Endothelial cell of umbilical vein (primary cell): ENCODE results near the gene CRACR2B. TPM values are rescaled to one million over a fixed set of nuclear protein-coding genes. Genes with fewer than 3 reads are reported as not detected.

Source experiments
- BruUV-seq: library from RNA; stranded (reverse); fragments of 400-500 nt; replicated peaks from 2 replicates; lab custom pipeline; 2021; lab: Mats Ljungman, UMichigan
- CTCF ChIA-PET: fragments of 300-600, 350-600 bp; sonication (Branson Sonifier 250); formaldehyde crosslinking; loops from one replicate; lab custom pipeline; 2021; ENCODE audit warnings: antibody characterized with exemption, inconsistent platforms; lab: Charles Lee
- POLR2A ChIA-PET: fragments of 300-600, 350-600 bp; sonication (Branson Sonifier 250); formaldehyde crosslinking; loops from one replicate; lab custom pipeline; 2021; ENCODE audit warnings: antibody characterized with exemption, inconsistent platforms; lab: Charles Lee
- DNase-seq: peaks from one replicate; pipeline ENCODE4 v3.0.0-alpha.2; 2011; ENCODE audit warnings: low read depth, low spot score
- FAIRE-seq: peaks from 2 replicates; lab custom pipeline; 2011; peaks lifted over from hg19 to GRCh38; lab: Jason Lieb, UNC
- H2AFZ ChIP-seq: 2 replicates; pipeline ENCODE4 v1.6.0; 2012; ENCODE audit warnings: low read depth, low read length, control low read depth, inconsistent platforms
- H3K27ac ChIP-seq: 2 replicates; pipeline ENCODE4 v1.5.1; 2011; ENCODE audit warnings: low read depth, mild to moderate bottlenecking, control low read depth, low read length, moderate library complexity; ENCODE audit not compliant: insufficient read depth
- H3K27me3 ChIP-seq, 2 experiments: 2 replicates each; pipeline versions ENCODE4 v1.6.0 to v1.6.1; 2011; ENCODE audit warnings: low read length in 2 of 2, mixed read lengths in 1 of 2; ENCODE audit not compliant: control insufficient read depth in 2 of 2, insufficient read depth in 2 of 2
- H3K36me3 ChIP-seq, 2 experiments: 2 replicates in 1 of 2; 3 replicates in 1 of 2; pipeline ENCODE4 v1.5.1; 2011; ENCODE audit warnings: low read length in 2 of 2, mild to moderate bottlenecking in 1 of 2, moderate library complexity in 1 of 2; ENCODE audit not compliant: control insufficient read depth in 2 of 2, insufficient read depth in 2 of 2; ENCODE audit errors: extremely low read depth in 1 of 2
- H3K4me1 ChIP-seq: 3 replicates; pipeline ENCODE4 v1.5.1; 2011; ENCODE audit warnings: mild to moderate bottlenecking, low read length; ENCODE audit not compliant: control insufficient read depth, insufficient read depth; ENCODE audit errors: extremely low read depth
- H3K4me2 ChIP-seq: 2 replicates; pipeline ENCODE4 v1.6.1; 2011; ENCODE audit warnings: low read length, control low read depth, mixed read lengths; ENCODE audit not compliant: insufficient read depth
- H3K4me3 ChIP-seq, 3 experiments: fragments of 200-600 bp in 1 of 3; sonication (generic), shearing (Covaris generic) in 1 of 3; replicated peaks in 1 of 3; 2 replicates each; pipeline ENCODE4 v1.5.1; 2011 to 2016; ENCODE audit warnings: control low read depth in 3 of 3, low read length in 3 of 3, mild to moderate bottlenecking in 2 of 3, inconsistent platforms in 1 of 3, low read depth in 1 of 3, moderate library complexity in 1 of 3; ENCODE audit not compliant: insufficient read depth in 1 of 3
- H3K79me2 ChIP-seq: 2 replicates; pipeline ENCODE4 v1.6.0; 2012; ENCODE audit warnings: low read length, inconsistent platforms; ENCODE audit not compliant: control insufficient read depth, insufficient read depth
- H3K9ac ChIP-seq: replicated peaks from 2 replicates; pipeline ENCODE3; 2011; ENCODE audit warnings: low read length, control low read depth; ENCODE audit not compliant: insufficient read depth; ENCODE audit errors: extremely low read depth
- H3K9me1 ChIP-seq: replicated peaks from 3 replicates; pipeline ENCODE4 v1.6.0; 2011; ENCODE audit warnings: mild to moderate bottlenecking, low read length; ENCODE audit not compliant: control insufficient read depth, insufficient read depth; ENCODE audit errors: extremely low read depth
- H3K9me3 ChIP-seq: replicated peaks from 2 replicates; pipeline ENCODE4 v1.5.1; 2012; ENCODE audit warnings: low read length, inconsistent platforms; ENCODE audit not compliant: control insufficient read depth, insufficient read depth
- H4K20me1 ChIP-seq: replicated peaks from 2 replicates; pipeline ENCODE3; 2011; ENCODE audit warnings: mild to moderate bottlenecking, low read length; ENCODE audit not compliant: control insufficient read depth, insufficient read depth; ENCODE audit errors: extremely low read depth
- CTCF ChIP-seq, 2 donors: IDR thresholded peaks; 1 replicate in 1 of 2; 2 replicates in 1 of 2; pipeline ENCODE4 v1.5.1; 2011; ENCODE audit warnings: low read length in 2 of 2, mild to moderate bottlenecking in 2 of 2, moderate library complexity in 2 of 2, control low read depth in 1 of 2, inconsistent platforms in 1 of 2, low read depth in 1 of 2; ENCODE audit not compliant: insufficient read depth in 1 of 2; ENCODE audit errors: extremely low read depth in 1 of 2
- EZH2 ChIP-seq: IDR thresholded peaks from 2 replicates; pipeline ENCODE4 v1.6.1; 2012; ENCODE audit warnings: borderline replicate concordance, low read depth, mild to moderate bottlenecking, moderate library complexity, low read length, inconsistent platforms; ENCODE audit not compliant: severe bottlenecking
- FOS ChIP-seq: IDR thresholded peaks from 2 replicates; pipeline ENCODE4 v1.6.1; 2011; ENCODE audit warnings: mild to moderate bottlenecking, low read length, moderate library complexity, borderline replicate concordance; ENCODE audit not compliant: insufficient read depth
- GATA2 ChIP-seq: IDR thresholded peaks from 2 replicates; pipeline ENCODE4 v1.7.0; 2011; ENCODE audit warnings: low read depth, mild to moderate bottlenecking, moderate library complexity, mixed read lengths, low read length; ENCODE audit not compliant: insufficient read length, insufficient read depth
- JUN ChIP-seq: IDR thresholded peaks from 2 replicates; pipeline ENCODE4 v1.6.1; 2011; ENCODE audit warnings: borderline replicate concordance, low read depth; ENCODE audit not compliant: insufficient read length, insufficient read depth
- MAX ChIP-seq: IDR thresholded peaks from 2 replicates; pipeline ENCODE4 v1.6.1; 2011; ENCODE audit not compliant: insufficient read depth, insufficient read length
- MYC ChIP-seq: IDR thresholded peaks from one replicate; pipeline ENCODE4 v1.6.1; 2011; ENCODE audit warnings: mild to moderate bottlenecking, low read depth, low read length
- POLR2A ChIP-seq: IDR thresholded peaks from 2 replicates; pipeline ENCODE4 v1.6.1; 2012; ENCODE audit warnings: low read depth, mild to moderate bottlenecking, control low read depth, low read length
- POLR2AphosphoS5 ChIP-seq: IDR thresholded peaks from 2 replicates; pipeline ENCODE4 v1.6.1; 2012; ENCODE audit warnings: low read depth, mild to moderate bottlenecking, control low read depth, low read length, moderate library complexity; ENCODE audit not compliant: insufficient read depth
- dilution Hi-C: fragments of 300-500 bp; cut with MboI; formaldehyde crosslinking; loops from one replicate; pipeline ENCODE4 v1.15.0; 2019; ENCODE audit warnings: low sequenced_read_pairs; ENCODE audit not compliant: extremely low pct_ligation_motif_present
- intact Hi-C: fragments of 100-400 bp; cut with micrococcal nuclease; formaldehyde crosslinking; loops from one replicate; pipeline ENCODE4 v1.10.0; 2022
- polyA plus RNA-seq, 4 experiments: library from polyadenylated mRNA; depleted of rRNA in 3 of 4; stranded (reverse) in 3 of 4; unstranded in 1 of 4; fragments of >200 nt; gene quantifications; 2 replicates each; pipeline versions ENCODE4 v1.2.1 to v1.2.3, GENCODE V29; 2011 to 2012; ENCODE audit warnings: missing spikeins in 1 of 4
- total RNA-seq: library from RNA; stranded (reverse); gene quantifications from 2 replicates; pipeline ENCODE4 v1.2.3, GENCODE V29; 2021

CRACR2B gene
- total and polyA plus RNA-seq, 2 donors (not counting 3 experiments of a cell fraction or from before 2014, with no cell fraction given): 8.4 to 9.3 TPM

- Histone ChIP-seq H3K4me3 (no peak overlapping the region), H4K20me1 (no peaks in the 10 kb centered on the region), H2AFZ (no peak overlapping the region), H3K9me1 (no peaks in the 10 kb centered on the region), H3K79me2 (no peaks in the 10 kb centered on the region), H3K4me2 (no peak overlapping the region), H3K4me1 (no peaks in the 10 kb centered on the region), H3K36me3 (no peaks in the 10 kb centered on the region), H3K27me3 (no peaks in the 10 kb centered on the region), H3K9ac (no peak overlapping the region), H3K27ac (no peak overlapping the region), H3K9me3 (no peaks in the 10 kb centered on the region)
- intact Hi-C loops: no loop called here
- TF ChIP-seq MYC (no peak), POLR2AphosphoS5 (no peak), CTCF (IDR thresholded peaks at IDR 0.05; ENCODE audit: extremely low read depth in 1 of 2, insufficient read depth in 1 of 2, low read depth in 1 of 2, low read length in 2 of 2) (no peak), EZH2 (no peak), GATA2 (no peak), MAX (no peak), FOS (no peak), POLR2A (no peak), JUN (no peak)
- no peak for FAIRE-seq
- no peak for DNase-seq
- dilution Hi-C loops: no loop called here
- ChIA-PET POLR2A (no interaction called here), CTCF (interaction anchor here (0.9 kb wide), 1 partner anchor 13 kb away, joined by 3 read pairs; no protein-coding TSS in a partner anchor)
- BruUV-seq: no TSS peak
These were observed 27.6 kb downstream of the CRACR2B start for GRCh38 chr11:855330-855674.
